GM19193 (cell line): Measurements from ENCODE around the gene EPPIN.

ENCODE experiments used
- POLR2A ChIP-seq: IDR thresholded peaks from 4 replicates; pipeline ENCODE4 v1.6.1; 2011; ENCODE audit not compliant: insufficient read depth, insufficient read length; ENCODE audit errors: extremely low read depth

EPPIN gene

DNA sequence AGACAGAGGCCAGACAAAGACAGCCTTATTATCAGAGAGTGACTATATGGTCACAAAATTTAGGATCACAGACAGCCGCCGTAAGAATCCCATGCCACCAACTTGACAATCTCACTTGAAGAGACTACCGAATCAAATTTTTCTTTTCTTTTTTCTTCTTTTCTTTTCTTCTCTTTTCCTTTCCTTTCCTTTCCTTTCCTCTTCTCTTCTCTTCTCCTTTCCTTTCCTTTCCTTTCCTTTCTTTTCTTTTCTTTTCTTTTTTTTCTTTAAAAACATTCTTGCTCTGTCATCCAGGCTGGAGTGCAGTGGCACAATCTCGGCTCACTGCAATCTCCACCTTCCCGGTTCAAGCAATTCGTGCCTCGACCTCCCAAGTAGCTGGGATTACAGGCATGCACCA lies 1.2 kb upstream of the EPPIN start:
- TF ChIP-seq POLR2A: no peak

DNA sequence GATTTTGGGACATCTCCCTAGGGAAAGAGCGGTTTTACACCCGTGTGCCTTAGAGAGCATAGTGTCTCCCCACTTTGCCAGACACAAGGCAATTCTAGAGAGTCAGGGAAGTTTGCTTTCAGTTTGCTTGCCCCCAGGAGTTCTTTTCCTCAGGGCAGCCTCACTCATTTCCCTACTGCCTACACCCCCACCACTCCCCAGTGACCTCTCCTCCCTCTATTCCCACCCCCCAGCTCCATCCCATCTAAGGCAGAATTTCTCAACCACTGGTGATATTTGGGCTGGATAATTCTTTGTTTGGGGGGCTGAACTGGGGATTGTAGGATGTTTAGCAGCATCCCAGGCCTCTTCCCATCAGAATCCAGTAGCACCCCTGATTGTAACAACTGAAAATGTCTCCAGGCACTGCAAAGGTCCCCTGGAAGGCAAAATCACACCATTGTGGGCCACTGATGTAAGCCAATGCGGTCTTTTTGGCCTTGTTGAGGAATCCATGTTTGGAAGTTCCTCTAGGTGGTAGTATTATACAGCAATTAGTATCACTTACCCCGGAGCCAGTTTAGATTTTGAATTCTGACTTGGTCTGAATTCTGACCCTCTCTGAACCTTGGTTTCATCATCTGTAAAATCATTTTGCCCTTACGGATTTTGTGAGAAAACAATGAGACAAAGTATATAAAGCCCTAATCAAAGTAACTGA lies 1.3 kb downstream of the EPPIN start:
- TF ChIP-seq POLR2A: no peak

DNA sequence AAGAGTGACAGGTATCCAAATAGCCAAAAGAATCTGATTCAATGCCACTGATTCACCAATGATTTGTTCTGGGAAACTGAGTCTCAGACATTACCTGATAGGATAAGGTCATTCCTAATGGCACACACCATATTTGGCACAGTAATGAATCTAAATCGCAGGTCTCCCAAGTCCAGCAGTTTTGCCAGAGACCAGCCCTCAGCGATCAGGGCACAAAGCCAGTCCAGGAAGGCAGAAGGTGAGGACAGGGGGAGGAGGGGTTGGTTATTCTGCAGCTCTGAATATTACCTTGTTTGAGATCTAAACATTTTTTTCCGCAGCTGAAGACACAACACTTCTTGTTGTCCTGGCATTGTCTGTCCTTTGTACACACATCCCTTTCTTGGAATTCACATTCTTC lies 1.9 kb downstream of the EPPIN start:
- TF ChIP-seq POLR2A: no peak

DNA sequence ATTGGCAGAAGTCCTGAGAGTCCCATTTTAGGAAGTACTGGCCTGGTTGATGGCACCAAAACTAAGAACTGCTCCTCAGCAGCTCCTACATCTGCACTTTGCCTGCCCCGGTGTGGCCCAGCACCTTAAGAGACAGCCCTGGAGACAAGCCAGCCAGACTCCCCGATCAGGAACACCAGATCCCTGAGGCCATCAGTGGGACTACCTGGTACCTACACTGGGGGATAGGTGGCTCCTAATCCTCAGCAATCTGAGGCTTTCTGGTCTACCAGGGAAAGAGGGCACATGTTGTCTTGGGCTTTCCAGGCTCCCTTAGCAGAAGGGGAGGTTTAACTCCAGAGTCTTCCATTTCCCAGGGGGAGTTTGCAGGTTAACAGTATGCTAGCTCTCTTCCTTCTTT lies 7.8 kb downstream of the EPPIN start, which contains the start of gene WFDC6:
Gene WFDC6 (minus strand): TSS at position 101 of the 400 bp plus-strand sequence. CDS start 75 bp downstream, at position 26.
- TF ChIP-seq POLR2A: no peak

DNA sequence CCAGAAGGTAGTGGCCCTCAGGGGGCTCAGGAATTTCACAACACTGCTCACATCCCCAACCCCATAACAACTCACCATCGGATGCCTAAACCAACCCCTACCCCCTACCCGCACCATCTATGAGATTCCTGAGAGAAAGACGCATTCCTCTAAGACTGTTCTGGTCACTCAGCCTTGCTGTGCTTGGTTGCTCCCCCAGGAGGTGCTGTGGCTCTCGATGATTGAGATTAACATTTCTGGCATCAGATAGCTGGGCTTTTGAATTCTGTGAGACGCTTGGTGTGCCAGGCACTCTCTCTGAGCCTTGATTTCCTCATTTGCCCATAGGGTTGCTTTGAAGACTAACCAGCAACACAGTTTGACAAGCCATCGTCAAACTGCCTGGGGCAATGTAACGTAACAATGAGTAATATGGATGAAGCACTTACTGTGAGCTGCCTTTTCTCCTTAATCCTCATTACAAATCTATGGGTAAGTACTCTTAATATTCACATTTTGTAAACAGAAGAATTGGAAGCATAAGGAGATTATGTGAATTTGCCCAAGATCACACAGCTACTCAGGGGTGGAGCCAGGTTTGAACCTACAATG lies 8.9 kb downstream of the EPPIN start:
- no peak for TF ChIP-seq POLR2A

DNA sequence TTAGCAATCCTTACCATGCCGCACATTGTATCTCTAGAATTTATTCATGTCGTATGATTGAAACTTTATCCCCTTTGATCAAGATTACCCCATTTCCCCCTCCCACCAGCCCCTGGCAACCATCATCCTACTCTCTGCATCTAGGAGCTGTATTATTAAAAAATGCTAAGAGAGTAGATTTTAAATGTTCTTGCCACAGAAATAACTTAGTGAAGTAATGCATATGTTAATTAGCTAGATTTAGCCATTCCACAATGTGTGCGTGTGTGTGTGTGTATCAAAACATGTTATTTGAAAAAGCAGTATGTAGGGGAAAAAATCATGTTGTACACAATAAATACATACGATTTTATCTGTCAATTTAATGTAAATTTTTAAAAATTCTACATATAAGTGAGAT lies 19.9 kb downstream of the EPPIN start:
- no peak for TF ChIP-seq POLR2A

DNA sequence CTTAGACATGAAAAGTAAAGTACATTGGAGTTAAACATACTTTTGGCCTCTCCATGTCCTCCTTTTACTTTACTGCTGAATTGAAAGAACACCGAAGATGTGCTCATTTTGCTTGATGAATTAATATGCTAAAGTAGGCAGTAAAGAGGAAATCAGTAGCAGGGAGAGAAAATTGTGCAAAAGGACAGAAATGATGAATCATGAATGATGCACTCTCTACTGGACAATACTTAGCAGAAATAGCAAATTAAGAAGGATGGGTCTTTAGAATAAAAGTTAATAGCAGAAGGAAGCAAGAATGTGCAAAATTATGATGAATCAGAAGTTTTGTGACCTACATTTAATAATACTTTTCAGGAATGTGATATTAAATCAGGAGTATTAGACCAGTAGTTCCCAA lies 23.4 kb downstream of the EPPIN start:
- no peak for TF ChIP-seq POLR2A

DNA sequence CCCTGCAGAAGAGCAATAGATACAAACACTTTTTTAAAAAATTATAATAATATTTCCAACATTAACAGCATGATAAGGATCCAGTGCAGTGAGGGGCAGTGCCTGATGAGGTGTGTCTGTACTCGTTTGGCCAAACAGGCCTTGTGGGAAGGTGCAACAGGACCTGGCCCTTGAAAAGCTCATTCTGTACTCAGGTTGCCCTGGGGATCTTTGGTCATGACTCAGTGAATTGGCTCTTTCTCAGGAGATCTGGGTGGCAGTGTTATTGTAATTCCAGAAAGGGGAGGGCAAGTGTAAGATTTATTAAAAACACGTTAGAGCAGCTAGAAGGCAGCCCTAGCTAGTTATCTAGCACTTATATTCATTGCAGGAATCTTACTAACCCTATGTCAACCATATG lies 28.9 kb downstream of the EPPIN start:
- no peak for TF ChIP-seq POLR2A

DNA sequence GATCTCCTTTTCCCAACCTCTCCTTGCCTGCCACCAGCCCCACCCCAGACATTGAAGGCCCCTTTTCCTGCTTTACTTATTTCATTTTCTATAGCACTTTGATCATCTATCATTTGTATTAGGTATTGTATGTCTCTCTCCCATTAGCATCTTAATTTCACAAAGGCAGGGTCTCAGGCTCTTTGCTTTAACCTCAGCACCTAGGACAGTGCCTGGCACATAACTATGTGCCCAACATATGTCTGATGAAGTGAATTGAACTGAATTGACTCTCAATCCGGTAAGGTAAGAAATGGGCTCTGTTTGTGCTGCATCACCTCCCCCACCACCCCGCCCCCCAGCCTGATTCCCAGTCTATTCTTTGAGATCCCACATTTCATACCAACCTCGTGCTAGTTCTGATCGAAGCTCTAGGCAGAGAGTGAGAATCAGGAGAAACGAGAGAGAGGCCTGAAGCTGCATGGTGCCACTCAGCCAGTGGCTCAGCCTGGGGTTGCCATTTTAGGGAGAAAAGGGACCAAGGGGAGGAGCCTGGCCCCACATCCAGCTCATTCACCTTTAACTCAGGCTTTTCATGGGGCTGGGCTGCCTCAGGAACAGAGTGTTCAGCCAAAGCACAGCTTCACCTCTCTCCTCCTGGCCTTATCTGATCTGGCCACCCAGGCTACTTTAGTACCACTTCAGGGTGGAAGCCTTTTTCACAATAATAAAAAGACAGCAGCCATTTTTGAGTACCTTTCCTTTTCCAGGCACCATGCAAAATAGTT lies 31.9 kb downstream of the EPPIN start, which contains the start of gene SPINT3:
Gene SPINT3 (minus strand): TSS at position 476 of the 767 bp plus-strand sequence. CDS start 14 bp downstream, at position 462.
- TF ChIP-seq POLR2A: no peak

DNA sequence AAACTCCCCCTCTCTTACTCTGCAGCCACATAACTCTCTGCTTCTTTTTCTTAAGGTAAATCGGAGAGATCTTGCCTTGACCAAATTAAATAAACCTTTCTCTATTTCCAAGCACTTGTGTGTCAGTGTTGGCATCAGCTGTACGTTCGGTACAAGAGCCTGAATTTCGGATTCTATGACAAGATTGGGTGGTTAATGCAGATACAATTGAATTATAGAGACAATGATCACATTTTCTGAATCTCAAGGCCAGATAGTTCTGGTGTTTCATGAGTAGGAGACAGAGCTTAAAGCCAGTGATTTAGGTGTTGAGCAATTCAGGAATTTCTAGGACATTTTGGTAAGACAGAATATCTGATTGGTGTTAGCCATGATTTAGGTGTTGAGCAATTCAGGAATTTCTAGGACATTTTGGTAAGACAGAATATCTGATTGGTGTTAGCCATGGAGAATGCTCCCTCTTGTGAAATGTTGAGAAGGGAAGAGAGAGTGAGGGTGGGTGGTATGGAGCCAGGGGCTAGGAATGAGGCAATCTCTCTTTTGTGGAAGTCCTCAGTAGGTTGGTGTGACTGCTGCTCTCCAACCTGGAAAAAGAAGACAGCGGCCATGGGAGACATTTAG lies 36.8 kb downstream of the EPPIN start:
- no peak for TF ChIP-seq POLR2A

DNA sequence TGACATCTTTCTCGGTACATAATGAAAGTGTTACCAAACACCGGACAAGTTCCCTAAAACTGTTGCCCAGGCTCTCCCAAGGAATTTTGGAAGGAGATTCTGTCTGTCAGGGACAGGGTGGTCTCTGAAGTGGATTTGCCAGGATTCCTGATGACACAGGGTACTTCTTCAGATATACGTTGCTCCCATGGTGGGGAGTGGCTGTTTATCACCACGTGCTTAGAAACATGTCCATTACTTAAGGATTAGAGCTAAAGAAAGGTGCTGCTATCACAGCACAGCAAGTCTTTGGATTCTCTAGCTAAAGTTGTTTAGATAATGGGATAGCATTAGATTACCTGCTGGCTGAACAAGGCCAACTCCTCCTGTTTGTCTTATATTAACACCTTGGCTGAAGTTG lies 38.1 kb downstream of the EPPIN start:
- no peak for TF ChIP-seq POLR2A

DNA sequence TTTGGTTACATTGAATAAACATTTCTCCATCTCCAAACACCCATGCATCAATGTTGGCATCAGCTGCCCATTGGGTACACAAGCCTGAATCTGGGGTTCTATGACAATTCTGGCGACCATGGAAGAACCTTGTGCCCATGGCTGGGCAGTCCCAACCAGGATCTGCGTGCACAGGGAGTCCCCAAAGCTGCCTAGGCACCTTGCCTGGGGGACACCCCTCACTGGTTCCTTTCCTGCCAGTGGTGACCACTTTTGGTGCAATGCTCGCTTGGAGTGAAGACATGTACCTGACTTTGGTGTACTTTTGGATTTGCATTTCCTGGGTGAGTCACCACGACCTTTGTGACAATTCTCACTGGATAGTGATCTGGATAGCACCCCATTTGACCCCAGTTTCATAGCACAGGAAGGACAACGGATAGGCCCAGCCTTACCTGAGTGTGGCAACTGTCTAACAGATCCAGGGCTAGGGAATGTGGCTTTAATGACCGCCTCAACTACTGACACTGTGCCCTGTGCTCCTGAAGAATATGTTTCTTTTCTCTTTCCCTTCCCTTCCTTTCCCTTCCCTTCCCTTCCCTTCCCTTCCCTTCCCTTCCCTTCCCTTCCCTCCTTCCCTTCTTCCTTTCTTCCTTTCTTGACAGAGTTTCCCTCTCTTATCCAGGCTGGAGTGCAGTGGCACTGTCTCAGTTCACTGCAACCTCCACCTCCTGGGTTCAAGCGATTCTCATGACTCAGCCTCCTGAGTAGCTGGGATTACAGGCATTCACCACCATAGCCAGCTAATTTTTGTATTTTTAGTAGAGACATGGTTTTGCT lies 38.9 kb downstream of the EPPIN start:
- TF ChIP-seq POLR2A: no peak

DNA sequence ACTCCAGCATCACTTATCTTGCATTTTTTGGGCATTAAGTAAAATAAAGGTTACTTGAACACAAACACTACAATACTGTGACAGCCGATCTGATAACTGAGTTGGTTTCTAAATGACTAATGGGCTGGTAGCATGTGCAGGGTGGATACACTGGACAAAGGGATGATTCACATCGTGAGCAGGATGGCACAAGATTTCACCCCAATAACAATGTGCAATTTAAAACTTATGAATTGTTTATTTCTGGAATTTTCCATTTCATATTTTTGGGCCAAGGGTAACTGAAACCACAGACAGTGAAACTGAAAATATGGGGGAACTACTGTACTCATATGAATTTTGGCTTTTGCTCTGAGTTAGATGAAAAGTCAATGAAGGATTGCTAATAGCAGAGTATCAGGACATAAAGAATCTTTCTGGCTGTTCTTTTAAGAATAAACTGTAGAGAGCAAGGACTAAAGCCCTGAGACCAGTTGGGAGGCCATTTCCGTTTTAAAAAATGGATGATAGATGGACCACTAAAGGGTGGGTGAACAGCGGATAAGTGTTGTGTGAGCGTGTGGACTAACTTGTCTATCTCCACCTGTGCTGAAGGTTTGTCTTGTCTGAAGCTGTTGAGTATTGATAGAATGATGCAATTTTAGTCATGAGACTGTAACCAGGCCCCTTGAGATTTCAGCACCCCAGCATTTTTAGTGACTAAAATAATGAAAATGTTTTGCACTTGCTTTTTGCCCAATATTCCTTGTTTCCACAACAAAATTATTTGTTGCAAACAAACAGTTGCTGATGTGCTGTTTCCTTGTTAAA lies 40.0 kb downstream of the EPPIN start:
- no peak for TF ChIP-seq POLR2A

DNA sequence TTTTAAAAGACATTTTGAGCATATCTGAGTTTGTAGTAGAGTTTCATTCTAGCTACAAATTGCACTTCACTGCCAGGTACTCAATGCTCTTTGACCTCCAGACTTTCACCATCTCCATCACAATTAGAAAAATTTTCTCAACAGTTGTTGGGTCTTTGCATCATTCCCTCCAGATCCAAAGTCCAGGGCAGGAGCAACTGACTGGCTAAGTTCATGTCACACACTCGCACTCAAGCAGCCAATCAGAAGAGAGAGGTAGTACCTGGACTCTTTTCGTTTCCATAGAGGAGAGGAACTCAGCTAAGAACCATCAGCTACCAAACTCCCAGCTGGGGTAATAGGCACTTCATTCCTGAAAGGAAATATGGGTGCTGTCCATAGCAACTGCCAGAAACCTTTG lies 40.8 kb downstream of the EPPIN start:
- no peak for TF ChIP-seq POLR2A
